CD4-positive, alpha-beta T cell (primary cell): ENCODE measurements around the gene C5orf34. TPM values are rescaled to one million over a fixed set of nuclear protein-coding genes. Genes with fewer than 3 reads are reported as not detected.
"Not testable (repeated sequence)": the region's sequence is repeated elsewhere in the genome, so short reads cannot be mapped to it uniquely, and the experiment has no call there.

Source experiments
- ATAC-seq: fragments of 200-7000 bp; cut with Tn5 transposase; one replicate; pipeline ENCODE4 v1.10.0; 2022; ENCODE audit warnings: mild to moderate bottlenecking; ENCODE audit not compliant: poor library complexity
- CTCF ChIA-PET: fragments of 350-600 bp; sonication (Branson Sonifier 250); formaldehyde crosslinking; loops from one replicate; lab custom pipeline; 2021; ENCODE audit warnings: antibody characterized with exemption, inconsistent platforms; lab: Charles Lee
- POLR2A ChIA-PET: fragments of 350-600 bp; sonication (Branson Sonifier 250); formaldehyde crosslinking; loops from one replicate; lab custom pipeline; 2021; ENCODE audit warnings: antibody characterized with exemption, inconsistent platforms; lab: Charles Lee
- DNase-seq, 14 experiments: peaks; one replicate each; pipeline ENCODE4 v3.0.0-alpha.2; 2013 to 2020; ENCODE audit warnings: mixed read lengths in 2 of 14
- H3K27ac ChIP-seq, 2 donors: one replicate each; pipeline versions ENCODE4 v1.5.1 to v1.7.0; 2013; ENCODE audit warnings: low read length in 2 of 2, low read depth in 1 of 2, mild to moderate bottlenecking in 1 of 2
- H3K27me3 ChIP-seq, 2 experiments: 1 replicate in 1 of 2; 2 replicates in 1 of 2; pipeline versions ENCODE4 v1.6.1 to v1.7.0; 2013; ENCODE audit warnings: low read length in 2 of 2, control low read depth in 1 of 2, mild to moderate bottlenecking in 1 of 2, moderate library complexity in 1 of 2; ENCODE audit not compliant: insufficient read depth in 2 of 2, control insufficient read depth in 1 of 2
- H3K36me3 ChIP-seq: one replicate; pipeline ENCODE4 v1.6.1; 2013; ENCODE audit warnings: low read length, control low read depth; ENCODE audit not compliant: insufficient read depth
- H3K4me1 ChIP-seq: one replicate; pipeline ENCODE4 v1.6.1; 2013; ENCODE audit warnings: low read length, control low read depth; ENCODE audit not compliant: insufficient read depth
- H3K4me3 ChIP-seq: one replicate; pipeline ENCODE4 v1.5.1; 2013; ENCODE audit warnings: mild to moderate bottlenecking, low read length, moderate library complexity
- H3K9me3 ChIP-seq, 2 experiments: 1 replicate in 1 of 2; 2 replicates in 1 of 2; pipeline versions ENCODE4 v1.6.1 to v1.7.0; 2013; ENCODE audit warnings: low read length in 2 of 2, mild to moderate bottlenecking in 2 of 2, control low read depth in 1 of 2, moderate library complexity in 1 of 2; ENCODE audit not compliant: control insufficient read depth in 1 of 2, insufficient read depth in 1 of 2
- H3K27ac Mint-ChIP-seq: one replicate; pipeline ENCODE4 v1.8.0; 2020; ENCODE audit warnings: mixed read lengths
- H3K27me3 Mint-ChIP-seq: one replicate; pipeline ENCODE4 v1.8.0; 2021; ENCODE audit warnings: mixed read lengths
- H3K36me3 Mint-ChIP-seq: one replicate; pipeline ENCODE4 v1.8.0; 2021; ENCODE audit warnings: low read depth, mixed read lengths
- H3K4me1 Mint-ChIP-seq: one replicate; pipeline ENCODE4 v1.8.0; 2021; ENCODE audit warnings: low read depth, mixed read lengths
- H3K4me3 Mint-ChIP-seq: one replicate; pipeline ENCODE4 v1.8.0; 2020; ENCODE audit warnings: mild to moderate bottlenecking, mixed read lengths
- H3K9me3 Mint-ChIP-seq: one replicate; pipeline ENCODE4 v1.8.0; 2020; ENCODE audit warnings: mixed read lengths
- CTCF ChIP-seq: fragments of 200-600 bp; IDR thresholded peaks from one replicate; pipeline ENCODE4 v1.8.0; 2022; ENCODE audit warnings: antibody characterized with exemption, mild to moderate bottlenecking
- intact Hi-C, 2 experiments: fragments of 100-400 bp; cut with DNase I in 1 of 2; cut with micrococcal nuclease in 1 of 2; formaldehyde crosslinking; loops; one replicate each; pipeline versions ENCODE4 v1.15.1 to v1.9.0; 2023 to 2025; cut with DNase I, micrococcal nuclease
- total RNA-seq, 174 experiments: library from RNA in 2 of 174; stranded (reverse) in 2 of 174; gene quantifications; one replicate each; pipeline ENCODE4 v1.2.3 and lab custom pipeline; 2021 to 2026

C5orf34 gene
- total RNA-seq, 2 experiments from 2014 or later: 0.88 to 1.2 TPM

- peak; percentile 59 for TF ChIP-seq CTCF
- ATAC-seq: peak; percentile 82
- Histone ChIP-seq H3K4me1 (peaks cover 27% of the 10 kb centered on the region), H3K27ac (peak within 1 kb of the TSS; percentile 85 to 89), H3K4me3 (peak within 1 kb of the TSS; percentile 96), H3K9me3 (no peaks in the 10 kb centered on the region), H3K36me3 (peaks cover 29% of the 10 kb centered on the region), H3K27me3 (no peaks in the 10 kb centered on the region)
- CTCF ChIA-PET: interaction anchor here (1.0 to 2.7 kb wide), 5 partner anchors 42 to 73 kb away, joined by 3 to 25 read pairs (median 3); partner anchors contain the start of genes C5orf34, NNT and TMEM267
- H3K4me1 Mint-ChIP-seq: peaks cover 6% of the 10 kb centered on the region
- H3K4me3 Mint-ChIP-seq: peak within 1 kb of the TSS; percentile 97
- peak within 1 kb of the TSS; percentile 94 for H3K27ac Mint-ChIP-seq
- H3K36me3 Mint-ChIP-seq: peaks cover 6% of the 10 kb centered on the region
- intact Hi-C loops: loop anchor here (1.0 to 10.0 kb wide), 8 partner anchors 42 to 1250 kb away; partner anchors contain the start of genes HMGCS1 (in 2 of the 2), C5orf34 (in 1 of the 2), MRPS30 (in 1 of the 2) and NNT (in 1 of the 2)
- peak; percentile 65 to 93 (median 78) for DNase-seq
- no peaks in the 10 kb centered on the region for H3K9me3 Mint-ChIP-seq
- peaks cover 11% of the 10 kb centered on the region for H3K27me3 Mint-ChIP-seq
- POLR2A ChIA-PET: interaction anchor here (0.6 to 10.5 kb wide), 10 partner anchors 11 to 563 kb away, joined by 3 to 163 read pairs (median 4); partner anchors contain the start of genes HMGCS1, NNT, TMEM267 and ZNF131
Measured at GRCh38 chr5:43556857-43557542, 42.1 kb upstream of the C5orf34 start, which contains the start of gene PAIP1. TSS of gene PAIP1 (minus strand) at chr5:43557077. CDS start at chr5:43556846, 231 bp downstream.

GRCh38 chr5:43556607-43556856 lies 41.6 kb upstream of the C5orf34 start:
- H3K36me3 ChIP-seq: peaks cover 32% of the 10 kb centered on the region
- H3K4me3 ChIP-seq: peak overlapping the region; percentile 96
- Mint-ChIP-seq H3K4me3 (peak overlapping the region; percentile 66), H3K27ac (peak overlapping the region; percentile 94)
- H3K4me1 ChIP-seq: peaks cover 27% of the 10 kb centered on the region
- not testable (repeated sequence) for H3K36me3 Mint-ChIP-seq, H3K9me3 Mint-ChIP-seq, H3K27me3 Mint-ChIP-seq, H3K9me3 ChIP-seq, ATAC-seq, DNase-seq, H3K27me3 ChIP-seq, H3K4me1 Mint-ChIP-seq
- ChIA-PET CTCF (interaction anchor here (1.0 to 2.7 kb wide), 3 partner anchors 41 to 73 kb away, joined by 3 to 25 read pairs (median 3); partner anchors contain the start of genes C5orf34, NNT and TMEM267), POLR2A (interaction anchor here (0.6 to 10.5 kb wide), 7 partner anchors 47 to 563 kb away, joined by 3 to 163 read pairs (median 4); partner anchors contain the start of genes NNT and TMEM267)
- intact Hi-C loops: loop anchor here (1.0 to 10.0 kb wide), 7 partner anchors 42 to 1251 kb away; partner anchors contain the start of genes HMGCS1 (in 2 of the 2), C5orf34 (in 1 of the 2), MRPS30 (in 1 of the 2) and NNT (in 1 of the 2)
- H3K27ac ChIP-seq: peak overlapping the region; percentile 55 to 85

GRCh38 chr5:43555895-43556606 lies 41.1 kb upstream of the C5orf34 start:
- no peak for TF ChIP-seq CTCF
- Histone ChIP-seq H3K27ac (peak overlapping the region; percentile 55 to 85), H3K27me3 (no peaks in the 10 kb centered on the region), H3K4me1 (peaks cover 27% of the 10 kb centered on the region), H3K9me3 (no peaks in the 10 kb centered on the region), H3K36me3 (peaks cover 34% of the 10 kb centered on the region), H3K4me3 (peak overlapping the region; percentile 96)
- H3K27me3 Mint-ChIP-seq: peaks cover 4% of the 10 kb centered on the region
- POLR2A ChIA-PET: interaction anchor here (0.6 to 10.5 kb wide), 13 partner anchors 10 to 1652 kb away, joined by 3 to 163 read pairs (median 3); partner anchors contain the start of genes NNT, RIMOC1 and TMEM267
- peak overlapping the region; percentile 97 for H3K4me3 Mint-ChIP-seq
- CTCF ChIA-PET: interaction anchor here (1.0 to 2.7 kb wide), 4 partner anchors 41 to 72 kb away, joined by 3 to 25 read pairs (median 4); partner anchors contain the start of genes C5orf34, NNT and TMEM267
- intact Hi-C loops: loop anchor here (1.0 to 10.0 kb wide), 7 partner anchors 41 to 1251 kb away; partner anchors contain the start of genes HMGCS1 (in 2 of the 2), C5orf34 (in 1 of the 2), MRPS30 (in 1 of the 2) and NNT (in 1 of the 2)
- peaks cover 6% of the 10 kb centered on the region for H3K4me1 Mint-ChIP-seq
- no peak overlapping the region for H3K27ac Mint-ChIP-seq
- peaks cover 6% of the 10 kb centered on the region for H3K36me3 Mint-ChIP-seq
- ATAC-seq: peak; percentile 27
- H3K9me3 Mint-ChIP-seq: no peaks in the 10 kb centered on the region
- peak in 13 of 14 experiments; percentile 9 to 73 (median 37) for DNase-seq
